GM12864 (cell line): ENCODE results near the gene TTLL1.

ENCODE experiments used
- DNase-seq: peaks from one replicate; pipeline ENCODE4 v3.0.0-alpha.2; 2011; ENCODE audit warnings: low read depth
- H3K4me3 ChIP-seq: 2 replicates; pipeline ENCODE4 v1.5.1; 2011; ENCODE audit warnings: mild to moderate bottlenecking, low read depth, low read length, control low read depth
- TF ChIP-seq, protein P1 (sequence below): IDR thresholded peaks from 2 replicates; pipeline ENCODE4 v1.5.1; 2011; ENCODE audit warnings: low read depth, mild to moderate bottlenecking, moderate library complexity, low read length, control low read depth, inconsistent platforms; ENCODE audit errors: missing control alignments

TTLL1 gene

DNA sequence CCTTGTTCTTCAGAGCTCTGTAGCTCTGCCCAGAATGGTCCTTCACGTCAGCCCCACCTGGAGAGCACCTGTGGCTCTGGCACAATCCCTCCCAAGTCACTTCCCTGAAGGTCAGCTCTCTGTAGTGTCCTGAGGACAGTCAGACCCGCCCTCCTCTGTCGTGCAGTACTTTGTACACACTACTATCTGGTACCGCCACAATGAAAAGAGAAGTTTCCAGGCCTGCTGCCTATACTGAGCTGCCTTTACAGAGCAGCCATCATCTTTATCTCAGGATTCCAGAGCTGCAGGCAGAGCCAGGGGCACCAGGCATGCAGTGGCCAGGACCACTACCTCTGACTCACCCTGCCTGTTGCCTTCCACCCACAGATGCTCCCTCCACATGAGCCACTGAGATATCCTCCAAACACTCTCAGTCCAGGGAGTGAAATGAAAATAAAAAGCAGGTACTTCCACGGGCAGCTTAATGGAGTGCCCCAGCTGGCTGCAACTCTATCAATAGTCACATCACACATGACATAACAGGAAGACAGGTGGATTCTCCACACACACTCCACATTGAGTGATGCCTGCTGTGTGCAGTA is 81.6 kb downstream of the TTLL1 start:
- TF ChIP-seq, protein P1, sequence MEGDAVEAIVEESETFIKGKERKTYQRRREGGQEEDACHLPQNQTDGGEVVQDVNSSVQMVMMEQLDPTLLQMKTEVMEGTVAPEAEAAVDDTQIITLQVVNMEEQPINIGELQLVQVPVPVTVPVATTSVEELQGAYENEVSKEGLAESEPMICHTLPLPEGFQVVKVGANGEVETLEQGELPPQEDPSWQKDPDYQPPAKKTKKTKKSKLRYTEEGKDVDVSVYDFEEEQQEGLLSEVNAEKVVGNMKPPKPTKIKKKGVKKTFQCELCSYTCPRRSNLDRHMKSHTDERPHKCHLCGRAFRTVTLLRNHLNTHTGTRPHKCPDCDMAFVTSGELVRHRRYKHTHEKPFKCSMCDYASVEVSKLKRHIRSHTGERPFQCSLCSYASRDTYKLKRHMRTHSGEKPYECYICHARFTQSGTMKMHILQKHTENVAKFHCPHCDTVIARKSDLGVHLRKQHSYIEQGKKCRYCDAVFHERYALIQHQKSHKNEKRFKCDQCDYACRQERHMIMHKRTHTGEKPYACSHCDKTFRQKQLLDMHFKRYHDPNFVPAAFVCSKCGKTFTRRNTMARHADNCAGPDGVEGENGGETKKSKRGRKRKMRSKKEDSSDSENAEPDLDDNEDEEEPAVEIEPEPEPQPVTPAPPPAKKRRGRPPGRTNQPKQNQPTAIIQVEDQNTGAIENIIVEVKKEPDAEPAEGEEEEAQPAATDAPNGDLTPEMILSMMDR = no peak
- no peak for DNase-seq
- H3K4me3 ChIP-seq = no peak overlapping the region

DNA sequence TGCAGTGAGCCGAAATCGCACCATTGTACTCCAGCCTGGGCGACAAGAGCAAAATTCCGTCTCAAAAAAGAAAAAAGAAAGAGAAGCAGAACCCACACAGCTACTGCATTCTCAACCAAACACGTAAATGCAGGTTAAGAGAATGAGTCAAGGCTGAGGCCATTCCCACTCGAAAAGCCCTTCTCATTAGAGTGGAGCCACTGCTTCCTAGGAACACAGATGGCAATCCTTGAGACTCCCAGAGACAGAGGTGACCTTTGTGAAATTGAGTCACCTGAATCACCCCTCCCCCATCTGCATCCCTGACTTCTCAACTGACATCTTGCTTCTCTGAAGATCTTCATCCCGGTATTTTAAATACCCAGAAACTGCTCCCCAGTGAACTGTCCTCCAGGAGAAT is 82.4 kb downstream of the TTLL1 start:
- TF ChIP-seq, protein P1 = no peak
- no peak for DNase-seq
- no peak overlapping the region for H3K4me3 ChIP-seq

- no peak overlapping the region for H3K4me3 ChIP-seq
- DNase-seq = no peak
- TF ChIP-seq, protein P1 = no peak
Observed at GRCh38 chr22:43006016-43006505, 83.1 kb downstream of the TTLL1 start.

DNA sequence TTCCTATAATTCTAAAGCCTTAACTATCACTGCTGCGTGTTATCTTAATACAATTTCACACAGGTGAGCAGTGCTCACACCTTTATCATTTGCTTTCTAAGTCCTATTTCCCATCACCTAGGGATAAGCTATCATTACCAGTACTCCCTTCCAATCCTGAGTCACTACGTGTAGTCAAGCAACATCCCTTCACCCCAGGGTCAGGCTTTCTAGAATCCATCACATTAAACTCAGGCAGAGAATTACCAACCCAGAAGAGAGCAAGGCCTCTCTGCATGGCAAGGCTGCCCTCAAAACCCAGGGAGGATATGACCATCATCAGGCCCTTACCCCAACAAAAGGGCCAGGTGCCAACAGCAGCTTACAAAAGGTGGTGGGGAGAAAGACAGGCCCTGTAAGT is 84.1 kb downstream of the TTLL1 start:
- TF ChIP-seq, protein P1 = no peak

DNA sequence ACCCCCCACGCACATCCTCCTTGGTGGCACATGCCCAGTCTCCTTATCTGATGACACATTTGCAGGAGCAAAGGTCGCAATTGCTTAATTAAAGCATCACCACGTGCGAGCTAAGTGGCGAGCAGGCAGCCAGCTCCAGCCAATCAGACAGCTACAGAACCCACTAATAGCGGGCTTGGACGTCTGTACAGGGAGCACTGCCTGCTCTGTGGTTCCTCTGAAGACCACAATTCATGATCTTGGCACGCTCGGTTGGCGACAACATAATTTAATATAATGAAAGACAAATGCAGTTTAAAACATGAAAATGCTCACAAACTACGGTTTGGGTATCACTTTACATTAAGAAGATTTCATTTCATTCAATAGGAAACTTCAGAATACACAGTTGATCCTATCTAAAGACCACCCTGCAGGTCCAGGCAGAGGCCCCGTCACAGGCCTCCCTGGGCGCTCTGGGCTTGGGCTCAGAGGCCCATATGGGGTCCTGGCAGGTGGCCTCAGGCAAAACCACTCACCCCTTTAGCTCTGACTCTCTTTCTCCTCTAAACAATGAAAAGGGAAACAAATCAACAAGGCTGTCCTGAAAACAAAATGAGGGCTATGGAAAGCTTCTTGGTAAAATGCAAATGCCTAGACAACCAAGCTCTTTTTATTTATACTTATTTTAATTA is 84.7 kb downstream of the TTLL1 start:
- no peak for DNase-seq
- TF ChIP-seq, protein P1 = no peak
- H3K4me3 ChIP-seq = no peak overlapping the region

More for the DNA sequence above, 84.1 kb downstream of the TTLL1 start:
- H3K4me3 ChIP-seq = no peak overlapping the region
- DNase-seq = no peak

DNA sequence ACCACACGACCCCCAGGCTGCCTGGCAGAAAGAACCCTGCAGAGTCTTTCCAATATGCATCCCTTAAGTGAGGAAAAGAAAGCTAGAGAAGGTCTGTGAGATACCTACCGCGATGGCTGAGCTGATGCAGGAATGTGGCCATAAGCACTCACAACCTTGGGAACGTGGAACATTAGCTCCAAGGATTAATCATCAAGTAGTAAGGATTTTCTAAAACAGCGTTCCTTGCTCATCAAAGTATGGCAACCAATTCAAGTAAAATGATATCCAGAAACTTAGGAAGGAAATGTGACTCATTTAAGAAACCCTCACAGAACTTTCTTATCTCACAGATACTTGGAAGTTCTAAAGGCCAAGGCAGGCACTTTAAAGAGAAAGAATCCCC is 87.0 kb downstream of the TTLL1 start:
- no peak for DNase-seq
- peak overlapping the region; percentile 7; the same call in 1 of the 2 replicates for H3K4me3 ChIP-seq
- TF ChIP-seq, protein P1 = no peak
